WTC11 (cell line): ENCODE results near the gene VGF.

Experiments
- ATF1 ChIP-seq: sonication (generic); formaldehyde crosslinking; IDR thresholded peaks from 2 replicates; pipeline ENCODE4 v1.8.1; 2023; ENCODE audit warnings: mild to moderate bottlenecking, moderate library complexity, missing genetic modification reagents
- CREB1 ChIP-seq: sonication (generic); formaldehyde crosslinking; IDR thresholded peaks from 2 replicates; pipeline ENCODE4 v1.8.0; 2023; ENCODE audit warnings: mild to moderate bottlenecking, missing genetic modification reagents
- ESRRA ChIP-seq: sonication (generic); formaldehyde crosslinking; IDR thresholded peaks from 2 replicates; pipeline ENCODE4 v1.8.1; 2022; ENCODE audit warnings: mild to moderate bottlenecking, missing genetic modification reagents, borderline replicate concordance
- FOXK1 ChIP-seq: sonication (generic); formaldehyde crosslinking; IDR thresholded peaks from 2 replicates; pipeline ENCODE4 v1.8.0; 2022; ENCODE audit warnings: mild to moderate bottlenecking, moderate library complexity, missing genetic modification reagents
- FOXP1 ChIP-seq: sonication (generic); formaldehyde crosslinking; IDR thresholded peaks from 2 replicates; pipeline ENCODE4 v1.8.0; 2022; ENCODE audit warnings: missing genetic modification reagents, mild to moderate bottlenecking, moderate library complexity, borderline replicate concordance
- JUN ChIP-seq: sonication (generic); formaldehyde crosslinking; IDR thresholded peaks from 2 replicates; pipeline ENCODE4 v1.8.0; 2023; ENCODE audit warnings: mild to moderate bottlenecking, missing genetic modification reagents
- NR1H2 ChIP-seq: sonication (generic); formaldehyde crosslinking; IDR thresholded peaks from 2 replicates; pipeline ENCODE4 v1.9.0; 2021; ENCODE audit warnings: mild to moderate bottlenecking, moderate library complexity, missing genetic modification reagents
- ZNF263 ChIP-seq: sonication (generic); formaldehyde crosslinking; IDR thresholded peaks from 2 replicates; pipeline ENCODE4 v1.8.1; 2022; ENCODE audit warnings: low read depth, mild to moderate bottlenecking, moderate library complexity, missing genetic modification reagents
- TF ChIP-seq, protein P1 (sequence below): fragments of 200-600 bp; IDR thresholded peaks from 2 replicates; pipeline ENCODE4 v1.8.0; 2022; ENCODE audit warnings: antibody characterized with exemption
- TF ChIP-seq, protein P2 (sequence below): sonication (generic); formaldehyde crosslinking; IDR thresholded peaks from 2 replicates; pipeline ENCODE4 v1.8.1; 2023; ENCODE audit warnings: mild to moderate bottlenecking, missing genetic modification reagents, moderate library complexity
- TF ChIP-seq, protein P3 (sequence below): sonication (generic); formaldehyde crosslinking; IDR thresholded peaks from 2 replicates; pipeline ENCODE4 v1.8.1; 2022; ENCODE audit warnings: missing genetic modification reagents, borderline replicate concordance
- TF ChIP-seq, protein P4 (sequence below): sonication (generic); formaldehyde crosslinking; IDR thresholded peaks from 2 replicates; pipeline ENCODE4 v1.8.1; 2023; ENCODE audit warnings: mild to moderate bottlenecking, missing genetic modification reagents
- TF ChIP-seq, protein P5 (sequence below): fragments of 250-450 bp; sonication (Bioruptor Pico); IDR thresholded peaks from 2 replicates; pipeline ENCODE4 v1.9.0; 2021; ENCODE audit warnings: mild to moderate bottlenecking
- TF ChIP-seq, protein P6 (sequence below): sonication (generic); formaldehyde crosslinking; IDR thresholded peaks from 2 replicates; pipeline ENCODE4 v1.8.0; 2022; ENCODE audit warnings: mild to moderate bottlenecking, missing genetic modification reagents

DNA sequence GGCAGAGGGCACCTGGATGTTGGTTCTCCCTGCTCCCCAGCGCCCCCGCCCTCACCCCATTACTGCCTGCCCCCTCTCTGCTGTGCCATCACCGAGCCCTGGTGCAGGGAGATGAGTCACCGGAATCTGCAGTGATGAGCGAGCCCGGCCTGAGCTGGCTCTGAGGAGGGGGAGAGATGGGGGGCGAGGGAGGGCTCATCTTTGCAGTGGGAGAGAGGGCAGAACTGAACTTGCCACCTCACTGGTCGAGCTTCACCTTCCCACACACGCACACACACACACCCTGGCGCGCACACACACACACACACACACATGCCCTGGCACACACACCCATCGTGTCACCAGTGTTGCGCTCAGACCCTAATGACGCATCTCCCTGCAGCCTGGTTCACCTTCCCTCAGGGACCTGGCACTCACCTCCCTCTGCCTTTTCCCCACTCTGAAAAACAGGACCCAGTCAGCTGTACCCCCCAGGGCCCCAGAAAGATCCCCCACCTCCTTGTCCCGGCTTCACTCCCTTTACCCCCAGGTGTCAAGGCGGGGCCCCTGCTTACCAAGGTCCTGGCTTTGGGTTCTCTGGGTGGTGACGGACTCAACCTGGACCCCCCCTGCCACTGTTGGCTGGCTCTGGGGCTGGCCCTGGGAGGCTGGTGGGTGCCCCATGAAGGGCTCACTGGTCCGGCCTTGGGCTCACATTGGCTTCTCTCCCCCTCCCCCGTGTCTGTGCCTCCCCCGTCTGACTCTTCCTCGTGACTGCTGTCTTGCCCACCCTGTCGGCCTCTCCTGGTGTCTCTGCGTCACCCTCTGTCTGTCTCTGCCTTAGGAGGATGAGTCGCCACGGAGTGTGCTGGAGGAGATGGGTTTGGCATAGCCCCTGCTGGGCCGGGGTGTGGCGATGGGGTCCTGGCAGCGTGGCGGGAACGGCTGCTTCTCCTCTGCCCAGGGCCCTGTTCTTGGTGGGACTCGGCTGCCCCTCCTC is 5.4 kb downstream of the VGF start:
- TF ChIP-seq, protein P1, sequence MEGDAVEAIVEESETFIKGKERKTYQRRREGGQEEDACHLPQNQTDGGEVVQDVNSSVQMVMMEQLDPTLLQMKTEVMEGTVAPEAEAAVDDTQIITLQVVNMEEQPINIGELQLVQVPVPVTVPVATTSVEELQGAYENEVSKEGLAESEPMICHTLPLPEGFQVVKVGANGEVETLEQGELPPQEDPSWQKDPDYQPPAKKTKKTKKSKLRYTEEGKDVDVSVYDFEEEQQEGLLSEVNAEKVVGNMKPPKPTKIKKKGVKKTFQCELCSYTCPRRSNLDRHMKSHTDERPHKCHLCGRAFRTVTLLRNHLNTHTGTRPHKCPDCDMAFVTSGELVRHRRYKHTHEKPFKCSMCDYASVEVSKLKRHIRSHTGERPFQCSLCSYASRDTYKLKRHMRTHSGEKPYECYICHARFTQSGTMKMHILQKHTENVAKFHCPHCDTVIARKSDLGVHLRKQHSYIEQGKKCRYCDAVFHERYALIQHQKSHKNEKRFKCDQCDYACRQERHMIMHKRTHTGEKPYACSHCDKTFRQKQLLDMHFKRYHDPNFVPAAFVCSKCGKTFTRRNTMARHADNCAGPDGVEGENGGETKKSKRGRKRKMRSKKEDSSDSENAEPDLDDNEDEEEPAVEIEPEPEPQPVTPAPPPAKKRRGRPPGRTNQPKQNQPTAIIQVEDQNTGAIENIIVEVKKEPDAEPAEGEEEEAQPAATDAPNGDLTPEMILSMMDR, result no peak
- TF ChIP-seq NR1H2 (no peak), ESRRA (CRISPR knock-in tag) (no peak), FOXK1 (CRISPR knock-in tag) (no peak), JUN (CRISPR knock-in tag) (no peak), CREB1 (CRISPR knock-in tag) (no peak), ATF1 (no peak), ZNF263 (CRISPR knock-in tag) (no peak), FOXP1 (CRISPR knock-in tag) (no peak)
- TF ChIP-seq, protein P2, sequence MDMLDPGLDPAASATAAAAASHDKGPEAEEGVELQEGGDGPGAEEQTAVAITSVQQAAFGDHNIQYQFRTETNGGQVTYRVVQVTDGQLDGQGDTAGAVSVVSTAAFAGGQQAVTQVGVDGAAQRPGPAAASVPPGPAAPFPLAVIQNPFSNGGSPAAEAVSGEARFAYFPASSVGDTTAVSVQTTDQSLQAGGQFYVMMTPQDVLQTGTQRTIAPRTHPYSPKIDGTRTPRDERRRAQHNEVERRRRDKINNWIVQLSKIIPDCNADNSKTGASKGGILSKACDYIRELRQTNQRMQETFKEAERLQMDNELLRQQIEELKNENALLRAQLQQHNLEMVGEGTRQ (CRISPR knock-in tag), result no peak
- TF ChIP-seq, protein P3, sequence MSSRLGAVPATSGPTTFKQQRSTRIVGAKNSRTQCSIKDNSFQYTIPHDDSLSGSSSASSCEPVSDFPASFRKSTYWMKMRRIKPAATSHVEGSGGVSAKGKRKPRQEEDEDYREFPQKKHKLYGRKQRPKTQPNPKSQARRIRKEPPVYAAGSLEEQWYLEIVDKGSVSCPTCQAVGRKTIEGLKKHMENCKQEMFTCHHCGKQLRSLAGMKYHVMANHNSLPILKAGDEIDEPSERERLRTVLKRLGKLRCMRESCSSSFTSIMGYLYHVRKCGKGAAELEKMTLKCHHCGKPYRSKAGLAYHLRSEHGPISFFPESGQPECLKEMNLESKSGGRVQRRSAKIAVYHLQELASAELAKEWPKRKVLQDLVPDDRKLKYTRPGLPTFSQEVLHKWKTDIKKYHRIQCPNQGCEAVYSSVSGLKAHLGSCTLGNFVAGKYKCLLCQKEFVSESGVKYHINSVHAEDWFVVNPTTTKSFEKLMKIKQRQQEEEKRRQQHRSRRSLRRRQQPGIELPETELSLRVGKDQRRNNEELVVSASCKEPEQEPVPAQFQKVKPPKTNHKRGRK, result no peak
- TF ChIP-seq, protein P4, sequence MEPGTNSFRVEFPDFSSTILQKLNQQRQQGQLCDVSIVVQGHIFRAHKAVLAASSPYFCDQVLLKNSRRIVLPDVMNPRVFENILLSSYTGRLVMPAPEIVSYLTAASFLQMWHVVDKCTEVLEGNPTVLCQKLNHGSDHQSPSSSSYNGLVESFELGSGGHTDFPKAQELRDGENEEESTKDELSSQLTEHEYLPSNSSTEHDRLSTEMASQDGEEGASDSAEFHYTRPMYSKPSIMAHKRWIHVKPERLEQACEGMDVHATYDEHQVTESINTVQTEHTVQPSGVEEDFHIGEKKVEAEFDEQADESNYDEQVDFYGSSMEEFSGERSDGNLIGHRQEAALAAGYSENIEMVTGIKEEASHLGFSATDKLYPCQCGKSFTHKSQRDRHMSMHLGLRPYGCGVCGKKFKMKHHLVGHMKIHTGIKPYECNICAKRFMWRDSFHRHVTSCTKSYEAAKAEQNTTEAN, result no peak
- TF ChIP-seq, protein P5, sequence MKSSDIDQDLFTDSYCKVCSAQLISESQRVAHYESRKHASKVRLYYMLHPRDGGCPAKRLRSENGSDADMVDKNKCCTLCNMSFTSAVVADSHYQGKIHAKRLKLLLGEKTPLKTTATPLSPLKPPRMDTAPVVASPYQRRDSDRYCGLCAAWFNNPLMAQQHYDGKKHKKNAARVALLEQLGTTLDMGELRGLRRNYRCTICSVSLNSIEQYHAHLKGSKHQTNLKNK, result no peak
- TF ChIP-seq, protein P6, sequence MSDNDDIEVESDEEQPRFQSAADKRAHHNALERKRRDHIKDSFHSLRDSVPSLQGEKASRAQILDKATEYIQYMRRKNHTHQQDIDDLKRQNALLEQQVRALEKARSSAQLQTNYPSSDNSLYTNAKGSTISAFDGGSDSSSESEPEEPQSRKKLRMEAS, result no peak
